Epithelial cell of proximal tubule (primary cell): ENCODE data around the gene SLC25A34. TPM values are rescaled to one million over a fixed set of nuclear protein-coding genes. Genes with fewer than 3 reads are reported as not detected.

Experiments
- DNase-seq: peaks from one replicate; pipeline ENCODE4 v3.0.0-alpha.2; 2011; ENCODE audit warnings: low read depth
- H3K4me3 ChIP-seq: 2 replicates; pipeline ENCODE4 v1.5.1; 2011; ENCODE audit warnings: low read depth, mild to moderate bottlenecking, low read length
- total RNA-seq: library from RNA; depleted of rRNA; stranded (reverse); fragments of >200 nt; gene quantifications from 2 replicates; pipeline ENCODE4 v1.2.3, GENCODE V29; 2015
- TF ChIP-seq, protein P1 (sequence below): conservative IDR thresholded peaks from 2 replicates; pipeline ENCODE4 v1.5.1; 2012; ENCODE audit warnings: low read depth, mild to moderate bottlenecking, low read length

The SLC25A34 gene
- total RNA-seq, 1 donor from 2014 or later, result 0.75 TPM

DNA sequence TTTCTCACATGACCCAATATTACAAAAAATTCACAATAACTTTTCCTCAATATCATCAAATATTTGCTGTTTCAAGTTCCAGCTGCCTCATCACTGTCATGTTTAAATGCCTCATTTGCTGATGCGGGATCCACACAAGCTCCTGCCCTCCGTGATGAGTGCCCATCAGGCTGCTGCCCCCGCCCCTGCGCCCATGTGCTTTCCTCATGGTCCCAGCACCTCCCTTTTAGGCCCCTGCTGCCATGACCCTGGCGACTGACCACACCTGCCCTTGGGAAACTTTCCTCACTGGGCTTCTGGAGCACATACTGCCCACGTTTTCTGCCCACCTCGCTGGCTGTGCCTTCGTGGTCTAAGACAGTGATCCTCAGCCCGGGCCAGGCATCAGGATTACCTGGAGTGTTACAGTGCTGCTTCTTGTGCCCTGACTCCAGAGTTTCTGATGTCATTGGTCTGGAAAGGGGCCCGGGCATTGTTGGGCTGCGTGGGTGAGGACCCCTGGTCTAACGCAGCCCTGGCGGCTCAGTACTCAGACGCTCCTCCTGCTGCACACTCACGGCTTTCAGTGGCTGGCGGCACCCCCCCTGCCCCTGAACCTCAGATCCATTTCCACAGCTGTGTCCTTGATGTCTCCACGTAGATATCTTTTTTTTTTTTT, 31.4 kb upstream of the SLC25A34 start:
- no peak for DNase-seq
- no peak overlapping the region for H3K4me3 ChIP-seq
- TF ChIP-seq, protein P1, sequence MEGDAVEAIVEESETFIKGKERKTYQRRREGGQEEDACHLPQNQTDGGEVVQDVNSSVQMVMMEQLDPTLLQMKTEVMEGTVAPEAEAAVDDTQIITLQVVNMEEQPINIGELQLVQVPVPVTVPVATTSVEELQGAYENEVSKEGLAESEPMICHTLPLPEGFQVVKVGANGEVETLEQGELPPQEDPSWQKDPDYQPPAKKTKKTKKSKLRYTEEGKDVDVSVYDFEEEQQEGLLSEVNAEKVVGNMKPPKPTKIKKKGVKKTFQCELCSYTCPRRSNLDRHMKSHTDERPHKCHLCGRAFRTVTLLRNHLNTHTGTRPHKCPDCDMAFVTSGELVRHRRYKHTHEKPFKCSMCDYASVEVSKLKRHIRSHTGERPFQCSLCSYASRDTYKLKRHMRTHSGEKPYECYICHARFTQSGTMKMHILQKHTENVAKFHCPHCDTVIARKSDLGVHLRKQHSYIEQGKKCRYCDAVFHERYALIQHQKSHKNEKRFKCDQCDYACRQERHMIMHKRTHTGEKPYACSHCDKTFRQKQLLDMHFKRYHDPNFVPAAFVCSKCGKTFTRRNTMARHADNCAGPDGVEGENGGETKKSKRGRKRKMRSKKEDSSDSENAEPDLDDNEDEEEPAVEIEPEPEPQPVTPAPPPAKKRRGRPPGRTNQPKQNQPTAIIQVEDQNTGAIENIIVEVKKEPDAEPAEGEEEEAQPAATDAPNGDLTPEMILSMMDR, result no peak

- TF ChIP-seq, protein P1, result no peak
Observed at GRCh38 chr1:15705184-15705566, 30.9 kb upstream of the SLC25A34 start.

GRCh38 chr1:15706751-15707150, 29.3 kb upstream of the SLC25A34 start:
- H3K4me3 ChIP-seq, result no peak overlapping the region

More at GRCh38 chr1:15705184-15705566, 30.9 kb upstream of the SLC25A34 start:
- H3K4me3 ChIP-seq, result no peak overlapping the region
- no peak for DNase-seq

GRCh38 chr1:15707239-15707925, 28.7 kb upstream of the SLC25A34 start:
- DNase-seq, result no peak
- TF ChIP-seq, protein P1, result no peak
- no peak overlapping the region for H3K4me3 ChIP-seq

More at GRCh38 chr1:15706751-15707150, 29.3 kb upstream of the SLC25A34 start:
- TF ChIP-seq, protein P1, result no peak
- no peak for DNase-seq

DNA sequence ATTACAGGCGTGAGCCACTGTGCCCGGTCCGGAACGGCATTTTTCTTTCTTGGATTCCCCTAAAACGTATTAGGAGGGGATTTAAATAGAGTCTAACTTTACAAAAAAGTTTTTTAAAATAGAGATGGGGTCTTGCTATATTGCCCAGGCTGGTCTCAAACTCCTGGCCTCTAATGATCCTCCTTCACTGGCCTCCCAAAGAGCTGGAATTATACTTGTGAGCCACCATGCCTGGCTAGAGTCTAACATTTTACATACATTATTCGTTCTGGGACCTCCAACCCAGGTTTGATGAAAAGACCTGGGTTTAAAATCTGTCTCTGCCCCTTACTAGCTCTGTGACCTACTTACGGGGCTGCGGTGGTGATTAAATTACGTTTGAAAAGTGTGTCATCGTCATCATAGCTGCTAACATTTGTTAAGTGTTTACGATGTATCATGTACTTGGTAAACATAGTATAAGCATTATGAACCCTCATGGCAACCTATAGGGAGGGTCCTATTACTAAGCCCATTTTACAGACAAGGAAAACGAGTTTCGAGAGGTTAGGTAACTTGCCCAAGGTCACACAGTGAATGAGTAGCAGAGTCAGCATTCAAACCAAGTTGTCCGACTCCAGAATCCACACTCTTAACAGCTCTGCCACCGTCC, 27.4 kb upstream of the SLC25A34 start:
- TF ChIP-seq, protein P1, result no peak

GRCh38 chr1:15709226-15709625, 26.8 kb upstream of the SLC25A34 start:
- TF ChIP-seq, protein P1, result no peak
- DNase-seq, result no peak

More for the DNA sequence above, 27.4 kb upstream of the SLC25A34 start:
- no peak for DNase-seq
- H3K4me3 ChIP-seq, result no peak overlapping the region

More at GRCh38 chr1:15709226-15709625, 26.8 kb upstream of the SLC25A34 start:
- H3K4me3 ChIP-seq, result no peak overlapping the region
